ENCODE data around the gene ZNF341. TPM values are rescaled to one million over a fixed set of nuclear protein-coding genes. Genes with fewer than 3 reads are reported as not detected.

ZNF341 gene
- total and polyA plus RNA-seq, 2 experiments from 2014 or later, result 4.3 to 6.1 TPM

GRCh38 chr20:33766686-33767085 lies 34.9 kb downstream of the ZNF341 start:
- H2AFZ ChIP-seq, result no peak overlapping the region

More at GRCh38 chr20:33766686-33767085, 34.9 kb downstream of the ZNF341 start:
- no peaks in the 10 kb centered on the region for H3K9me2 ChIP-seq (ENCODE audit: insufficient read depth)
- no peak for ATAC-seq
- peaks cover 6% of the 10 kb centered on the region for H3K4me1 Mint-ChIP-seq
- no peak overlapping the region for H3K4me3 ChIP-seq
- H3K79me2 ChIP-seq (replicated peaks; ENCODE audit: insufficient read depth), result no peaks in the 10 kb centered on the region
- H3K4me3 Mint-ChIP-seq, result no peak overlapping the region
- H3F3A ChIP-seq (replicated peaks; ENCODE audit: low read depth), result no peaks in the 10 kb centered on the region
- H4K20me1 ChIP-seq (replicated peaks; ENCODE audit: insufficient read depth), result no peaks in the 10 kb centered on the region
- H3K36me3 ChIP-seq (ENCODE audit: insufficient read depth), result no peaks in the 10 kb centered on the region
- H3K36me3 Mint-ChIP-seq (ENCODE audit: low read depth), result 0 out of 3 replicates have a peak, but pooled peaks cover 3% of the 10 kb centered on the region
- TF ChIP-seq NANOG (IDR thresholded peaks at IDR 0.05; ENCODE audit: borderline replicate concordance) (no peak), EZH2 (IDR thresholded peaks at IDR 0.05; ENCODE audit: low read depth, unreplicated experiment) (no peak), ZNF114 (CRISPR knock-in tag; IDR thresholded peaks at IDR 0.05) (no peak), CREB1 (CRISPR knock-in tag; IDR thresholded peaks at IDR 0.05; ENCODE audit: low read depth) (no peak), STAT1 (IDR thresholded peaks at IDR 0.05; ENCODE audit: unreplicated experiment) (no peak), POLR2AphosphoS5 (IDR thresholded peaks at IDR 0.05; ENCODE audit: low read depth) (no peak), ZNF462 (CRISPR knock-in tag; IDR thresholded peaks at IDR 0.05) (no peak), CTCF (conservative IDR thresholded peaks at IDR 0.05; ENCODE audit: low read depth in 2 of 2) (no peak), ETS1 (IDR thresholded peaks at IDR 0.05) (no peak), JUNB (IDR thresholded peaks at IDR 0.05; ENCODE audit: unreplicated experiment) (no peak), ZNF331 (CRISPR knock-in tag; IDR thresholded peaks at IDR 0.05; ENCODE audit: low read depth) (no peak), EZH2phosphoT487 (IDR thresholded peaks at IDR 0.05; ENCODE audit: unreplicated experiment) (no peak), REST (IDR thresholded peaks at IDR 0.05; ENCODE audit: unreplicated experiment) (no peak)
- peaks cover 5% of the 10 kb centered on the region for H3K27me3 Mint-ChIP-seq (ENCODE audit: insufficient read depth, low read depth, poor library complexity)
- H3K9me3 Mint-ChIP-seq, result no peaks in the 10 kb centered on the region
- H3K4me2 ChIP-seq, result no peak overlapping the region
- H3K4me1 ChIP-seq (ENCODE audit: insufficient read depth), result no peaks in the 10 kb centered on the region
- no peaks in the 10 kb centered on the region for H3K27me3 ChIP-seq (ENCODE audit: insufficient read depth)
- no peak overlapping the region for H3K27ac ChIP-seq (ENCODE audit: low read depth)
- no peak overlapping the region for H3K27ac Mint-ChIP-seq
- DNase-seq (ENCODE audit: low spot score), result no peak

Data from GM23338 (cell line).